Right renal cortex interstitium (tissue), 3 donors: ENCODE measurements around the gene CDH13. TPM values are rescaled to one million over a fixed set of nuclear protein-coding genes. Genes with fewer than 3 reads are reported as not detected.

ENCODE experiments used
- DNase-seq, 3 donors: peaks; one replicate each; pipeline ENCODE4 v3.0.0-alpha.2; 2013; ENCODE audit warnings: low read depth in 3 of 3, low spot score in 2 of 3
- polyA plus RNA-seq, 3 donors: library from polyadenylated mRNA; unstranded; fragments of 120-200 nt; gene quantifications; one replicate each; pipeline ENCODE4 v1.2.1, GENCODE V29; 2013; ENCODE audit not compliant: insufficient read length in 3 of 3

The CDH13 gene
- polyA plus RNA-seq, 3 donors: 9.4 to 16.2 (median 14.7) TPM

- DNase-seq: no peak
Measured at GRCh38 chr16:82980810-82981209, 354.0 kb downstream of the CDH13 start.

- DNase-seq: no peak
Measured at GRCh38 chr16:82987767-82988166, 361.0 kb downstream of the CDH13 start.

- DNase-seq: no peak
Measured at GRCh38 chr16:82990155-82990554, 363.4 kb downstream of the CDH13 start.

GRCh38 chr16:82991410-82991809 is 364.6 kb downstream of the CDH13 start:
- no peak for DNase-seq

GRCh38 chr16:82991966-82992675 is 365.4 kb downstream of the CDH13 start:
- DNase-seq: no peak

DNA sequence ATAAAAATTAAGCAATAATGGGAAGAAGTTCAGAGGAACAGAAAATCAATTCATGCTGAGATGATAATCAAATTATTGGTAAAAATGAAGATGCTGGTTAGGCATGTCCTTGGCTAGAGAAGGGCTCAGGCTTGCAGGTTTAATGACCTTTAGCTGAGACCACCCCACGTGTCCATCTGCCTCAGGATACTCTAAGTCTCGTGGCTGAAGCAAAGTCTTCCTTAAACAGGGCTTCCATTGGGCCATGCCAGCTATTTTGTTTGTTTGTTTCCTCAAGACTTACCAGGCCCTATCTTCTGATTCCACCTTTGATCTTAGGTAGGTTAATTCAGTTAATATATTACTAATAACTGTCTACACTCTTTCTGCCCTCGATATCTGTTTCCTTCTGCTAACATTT is 366.0 kb downstream of the CDH13 start:
- no peak for DNase-seq

DNA sequence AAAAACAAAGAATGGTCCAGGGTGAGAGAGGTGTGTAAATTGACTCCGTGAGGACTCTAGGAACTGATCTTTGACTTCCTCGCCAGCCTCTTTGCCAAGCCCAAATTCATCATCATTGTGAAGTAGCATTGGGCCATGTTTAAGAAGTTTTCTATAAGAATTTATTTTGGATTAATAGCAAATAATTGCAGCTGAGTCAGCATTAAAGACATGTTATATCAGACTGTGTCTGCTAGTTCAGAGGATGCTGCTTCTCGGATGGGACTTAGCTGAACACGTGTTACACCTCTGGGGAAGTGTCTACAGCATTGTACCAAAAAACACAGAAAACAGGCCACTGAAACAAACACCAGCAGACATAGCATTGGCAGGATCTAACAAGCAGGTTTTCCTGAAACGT is 366.6 kb downstream of the CDH13 start:
- DNase-seq: no peak

- DNase-seq: no peak
Measured at GRCh38 chr16:82993926-82994325, 367.2 kb downstream of the CDH13 start.

- no peak for DNase-seq
Measured at GRCh38 chr16:82995286-82995923, 368.6 kb downstream of the CDH13 start.

DNA sequence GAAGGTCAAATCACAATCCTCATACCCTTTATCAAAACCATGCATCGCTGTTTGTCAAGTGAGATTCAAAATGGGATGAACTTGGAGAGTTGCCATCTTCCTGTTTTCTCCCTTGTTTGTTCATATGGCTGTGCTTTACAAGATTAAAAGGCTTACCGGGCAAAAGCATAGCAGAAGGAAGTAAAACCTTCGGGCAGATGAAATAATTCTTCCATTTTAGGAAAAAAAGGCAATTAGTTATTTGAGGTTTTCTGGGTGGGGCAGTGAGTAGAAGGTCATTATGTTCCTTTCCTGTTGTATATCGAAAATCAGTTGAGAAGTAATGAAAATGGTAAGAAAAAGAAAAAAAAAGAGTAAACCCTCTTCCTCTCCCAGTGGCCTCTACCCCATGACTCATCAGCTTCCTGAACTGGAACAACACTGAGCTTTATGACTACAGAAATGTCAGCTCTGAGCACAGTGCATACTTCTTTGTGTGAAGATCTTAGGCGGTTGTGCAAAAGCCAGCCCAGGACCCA is 369.2 kb downstream of the CDH13 start:
- DNase-seq: no peak

DNA sequence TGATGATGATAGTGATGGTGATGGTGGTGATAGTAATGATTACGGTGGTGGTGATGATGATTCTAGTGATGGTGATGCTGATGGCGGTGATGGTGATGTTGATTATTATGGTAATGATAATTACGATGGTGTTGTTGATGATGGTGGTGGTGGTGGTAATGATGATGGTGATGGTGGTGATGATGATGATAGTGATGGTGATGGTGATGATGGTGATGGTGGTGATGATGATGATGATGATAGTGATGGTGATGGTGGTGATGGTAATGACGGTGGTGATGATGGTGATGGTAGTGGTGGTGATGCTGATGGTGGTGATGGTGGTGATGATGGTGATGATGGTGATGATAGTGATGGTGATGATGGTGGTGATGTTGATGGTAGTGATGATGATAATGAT is 370.0 kb downstream of the CDH13 start:
- DNase-seq: no peak

- DNase-seq: no peak
Measured at GRCh38 chr16:82999711-83000110, 372.9 kb downstream of the CDH13 start.

DNA sequence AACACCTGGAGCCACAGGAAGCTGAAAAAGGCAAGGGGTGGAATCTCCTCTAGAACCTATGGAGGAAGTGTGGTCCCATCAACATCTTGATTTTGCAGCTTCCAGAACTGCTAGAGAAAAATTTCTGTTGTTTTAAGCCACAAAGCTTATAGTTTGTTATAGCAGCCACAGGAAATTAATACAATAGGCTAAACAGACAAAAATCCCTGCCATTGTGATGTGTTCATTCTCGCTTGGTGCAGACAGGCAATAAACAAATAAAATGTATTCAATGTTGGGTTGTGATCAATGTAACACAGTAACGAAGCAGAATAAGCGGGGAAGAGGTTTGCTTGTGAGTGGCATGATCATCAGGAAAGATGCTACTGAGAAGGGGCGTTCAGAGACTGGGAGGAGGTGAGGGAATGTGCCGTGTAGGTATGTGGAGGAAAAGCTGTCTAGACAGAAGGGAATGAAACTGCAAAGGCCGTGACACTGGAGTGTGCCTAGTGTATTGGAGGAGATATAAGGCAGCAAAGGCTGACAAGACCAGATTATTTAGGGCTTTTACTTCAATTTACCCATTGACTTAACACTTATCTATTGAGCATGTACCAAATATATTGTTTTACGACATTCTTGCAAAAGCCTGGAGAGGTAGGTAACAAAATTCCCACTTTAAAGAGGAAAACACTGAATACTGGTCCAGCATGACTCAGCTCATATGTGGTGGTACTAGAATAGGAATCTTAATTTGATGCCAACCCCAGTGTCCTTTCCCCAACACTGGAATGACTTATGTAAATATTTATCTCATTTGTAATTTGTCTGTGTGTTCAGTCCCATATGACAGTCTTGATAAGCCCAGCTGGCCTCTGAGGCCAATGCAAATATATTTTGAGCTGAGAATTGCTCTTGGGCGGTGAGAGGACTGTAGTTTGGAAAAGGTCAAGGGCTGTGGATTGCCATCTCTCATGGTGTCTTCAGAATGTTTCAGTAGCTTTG is 375.9 kb downstream of the CDH13 start:
- DNase-seq: no peak

GRCh38 chr16:83004868-83005652 is 378.3 kb downstream of the CDH13 start:
- no peak for DNase-seq

DNA sequence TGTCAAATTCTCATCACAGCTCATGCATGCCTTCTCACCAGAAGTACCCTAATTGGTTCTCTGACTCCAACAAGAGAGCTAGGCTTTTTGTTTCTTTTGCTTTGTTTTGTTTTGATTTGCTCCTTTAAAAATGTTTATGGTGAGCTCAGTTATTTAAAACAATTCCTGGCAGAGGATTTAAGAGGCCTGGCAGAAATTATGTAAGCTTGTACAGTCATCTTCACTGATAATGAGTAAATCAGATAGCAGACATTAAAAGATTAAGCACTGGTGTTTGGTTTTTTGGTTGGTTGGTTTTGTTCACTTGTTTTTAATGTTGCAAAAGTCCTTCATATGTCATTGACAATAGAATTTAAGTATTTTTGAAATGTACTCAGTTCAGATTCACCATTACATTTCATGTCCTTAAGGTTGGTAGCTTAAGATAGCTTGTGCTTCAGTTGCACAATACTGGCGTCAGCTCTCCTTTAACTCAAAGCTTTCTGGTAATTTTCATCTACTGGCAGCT is 378.9 kb downstream of the CDH13 start:
- no peak for DNase-seq

DNA sequence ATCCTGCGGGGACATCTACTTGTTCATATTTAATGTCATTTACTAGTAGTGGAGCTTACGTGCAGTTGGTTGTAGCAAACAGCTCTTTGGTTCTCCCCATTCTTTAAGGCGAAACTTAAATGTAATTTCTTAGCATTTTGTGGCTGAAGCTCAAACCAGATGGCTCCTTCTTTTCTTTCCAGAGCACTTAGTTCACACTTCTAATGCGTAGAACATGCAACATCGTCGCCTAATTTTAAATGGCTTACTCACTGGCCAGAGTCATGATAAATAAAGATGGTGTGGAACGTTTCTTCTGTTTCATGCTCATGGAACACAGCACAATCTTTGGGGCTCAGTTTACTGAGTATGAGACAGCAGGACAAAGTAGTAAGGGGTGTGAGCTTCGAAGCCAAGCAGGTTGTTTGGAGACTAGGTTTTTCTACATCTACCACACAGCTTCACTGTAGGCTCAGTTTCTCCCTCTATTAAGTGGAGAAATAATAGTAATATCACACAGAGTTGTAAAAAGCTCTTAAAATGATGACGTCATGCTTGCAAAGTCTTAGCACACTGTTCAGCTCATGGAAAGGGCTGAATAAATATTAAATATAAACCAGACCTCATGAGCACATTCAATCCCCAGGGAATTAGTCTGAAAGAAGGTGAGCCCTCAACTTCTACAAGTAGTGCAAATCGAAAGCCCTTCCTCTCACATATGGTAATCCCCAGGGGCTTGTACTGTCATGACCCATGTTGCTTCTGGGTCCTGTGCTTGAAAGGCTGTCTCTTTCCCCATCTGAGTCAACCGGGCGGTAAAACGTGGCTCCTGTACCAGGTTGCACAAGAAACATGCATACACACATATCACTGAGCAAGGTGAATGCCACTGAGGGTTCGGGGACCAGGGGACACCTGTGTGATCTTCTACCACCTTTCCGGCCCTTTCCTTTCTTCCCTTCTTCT is 384.3 kb downstream of the CDH13 start:
- no peak for DNase-seq

DNA sequence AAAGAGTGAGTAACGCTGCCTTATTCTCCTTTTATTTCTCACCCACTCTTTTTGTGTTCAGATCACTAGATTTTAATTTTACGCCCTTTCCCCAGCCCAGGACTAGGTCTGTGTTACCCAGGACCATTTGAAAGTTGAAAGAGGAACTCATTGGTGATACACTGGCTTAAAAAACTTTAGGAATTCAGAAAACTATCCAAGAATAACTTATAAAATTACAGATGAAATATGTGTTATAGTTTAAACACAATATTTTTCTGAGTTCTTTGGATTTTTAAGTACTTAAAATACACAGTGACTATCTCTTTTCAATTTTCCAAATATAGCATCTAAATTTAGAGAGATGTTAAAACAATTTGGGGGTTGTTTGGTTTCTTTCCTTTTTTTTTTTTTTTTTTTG is 385.2 kb downstream of the CDH13 start:
- no peak for DNase-seq

GRCh38 chr16:83013071-83013470 is 386.3 kb downstream of the CDH13 start:
- no peak for DNase-seq

- no peak for DNase-seq
Measured at GRCh38 chr16:83019963-83020362, 393.2 kb downstream of the CDH13 start.
